K562 (cell line): Measurements from ENCODE around the gene OTOG. TPM values are rescaled to one million over a fixed set of nuclear protein-coding genes. Genes with fewer than 3 reads are reported as not detected.
A peak's percentile ranks its signal among the peaks of the same experiment; 100 is the strongest.

Source experiments
- ATAC-seq: fragments of 200-7000 bp; cut with Tn5 transposase; 3 replicates; pipeline ENCODE4 v1.9.1; 2020; ENCODE audit warnings: moderate library complexity
- BruUV-seq: library from RNA; stranded (reverse); fragments of 400-500 nt; replicated peaks from 2 replicates; lab custom pipeline; 2021; lab: Mats Ljungman, UMichigan
- CTCF ChIA-PET: fragments of 300-600 bp; formaldehyde crosslinking; extraction: SDS; loops from one replicate; lab custom pipeline; 2021; ENCODE audit warnings: low intra/inter-chr PET ratio; lab: Yijun Ruan, JAX
- POLR2A ChIA-PET: fragments of 300-600, 350-650 bp; sonication (Branson Sonifier 250); formaldehyde crosslinking; extraction: SDS; loops from one replicate; lab custom pipeline; 2021; ENCODE audit warnings: antibody characterized with exemption, inconsistent platforms; lab: Yijun Ruan, JAX
- DNase-seq, 4 experiments: peaks; one replicate each; pipeline versions ENCODE4 v3.0.0 to v3.0.0-alpha.2; 2011 to 2018; ENCODE audit warnings: low spot score in 3 of 4, mixed read lengths in 3 of 4; ENCODE audit errors: extremely low read depth in 1 of 4
- FAIRE-seq: peaks from 2 replicates; lab custom pipeline; 2011; peaks lifted over from hg19 to GRCh38; lab: Jason Lieb, UNC
- H2AFZ ChIP-seq: 2 replicates; pipeline ENCODE4 v1.6.0; 2011; ENCODE audit warnings: low read depth, low read length, control low read depth, inconsistent platforms
- H3K27ac ChIP-seq: fragments of 200-600 bp; 3 replicates; pipeline ENCODE4 v1.8.0; 2011; ENCODE audit warnings: low read depth, mild to moderate bottlenecking, control low read depth, inconsistent platforms, low read length, moderate library complexity, mixed read lengths; ENCODE audit errors: extremely low read depth
- H3K27me3 ChIP-seq, 2 experiments: fragments of 300-600 bp in 1 of 2; 2 replicates in 1 of 2; 3 replicates in 1 of 2; pipeline versions ENCODE4 v1.6.0 to v1.8.0; 2011; ENCODE audit warnings: inconsistent platforms in 2 of 2, low read length in 2 of 2, mild to moderate bottlenecking in 1 of 2, mixed read lengths in 1 of 2, moderate library complexity in 1 of 2; ENCODE audit not compliant: control insufficient read depth in 2 of 2, insufficient read depth in 2 of 2
- H3K36me3 ChIP-seq: fragments of 300-600 bp; 3 replicates; pipeline ENCODE4 v1.8.0; 2011; ENCODE audit warnings: mild to moderate bottlenecking, low read length, inconsistent platforms; ENCODE audit not compliant: control insufficient read depth, insufficient read depth
- H3K4me1 ChIP-seq, 2 experiments: fragments of 200-600 bp in 1 of 2; replicated peaks in 1 of 2; 2 replicates in 1 of 2; 3 replicates in 1 of 2; pipeline versions ENCODE4 v1.5.1 to v1.8.0; 2011; ENCODE audit warnings: inconsistent platforms in 2 of 2, low read length in 2 of 2, mild to moderate bottlenecking in 1 of 2, mixed read lengths in 1 of 2, moderate library complexity in 1 of 2; ENCODE audit not compliant: control insufficient read depth in 2 of 2, insufficient read depth in 2 of 2
- H3K4me2 ChIP-seq: 2 replicates; pipeline ENCODE4 v1.6.1; 2011; ENCODE audit warnings: low read length, control low read depth, inconsistent platforms, mixed read lengths; ENCODE audit not compliant: insufficient read depth
- H3K4me3 ChIP-seq: fragments of 200-600 bp; sonication (generic), shearing (Covaris generic); 2 replicates; pipeline ENCODE4 v1.5.1; 2016; ENCODE audit warnings: control low read depth, inconsistent platforms
- H3K79me2 ChIP-seq: fragments of 200-600 bp; 3 replicates; pipeline ENCODE4 v1.8.0; 2011; ENCODE audit warnings: low read length, inconsistent platforms; ENCODE audit not compliant: control insufficient read depth, insufficient read depth
- H3K9ac ChIP-seq, 2 experiments: 2 replicates each; pipeline versions ENCODE4 v1.6.0 to v1.6.1; 2011; ENCODE audit warnings: low read depth in 2 of 2, low read length in 2 of 2, control low read depth in 1 of 2, inconsistent platforms in 1 of 2, mild to moderate bottlenecking in 1 of 2, mixed read lengths in 1 of 2; ENCODE audit not compliant: insufficient read depth in 1 of 2
- H3K9me1 ChIP-seq: one replicate; pipeline ENCODE4 v1.6.0; 2011; ENCODE audit warnings: inconsistent platforms, mild to moderate bottlenecking, low read length, moderate library complexity; ENCODE audit not compliant: control insufficient read depth, insufficient read depth
- H3K9me3 ChIP-seq: replicated peaks from 2 replicates; pipeline ENCODE4 v1.5.1; 2011; ENCODE audit warnings: low read depth, low read length, inconsistent platforms; ENCODE audit not compliant: control insufficient read depth, insufficient read depth
- H4K20me1 ChIP-seq: replicated peaks from 2 replicates; pipeline ENCODE4 v1.6.1; 2011; ENCODE audit warnings: low read length, inconsistent platforms, mixed read lengths; ENCODE audit not compliant: control insufficient read depth, insufficient read depth
- ARID2 ChIP-seq: fragments of 450-650 bp; IDR thresholded peaks from 2 replicates; pipeline ENCODE4 v1.6.1; 2017; ENCODE audit warnings: antibody characterized with exemption, mild to moderate bottlenecking
- KDM4B ChIP-seq, 2 experiments: fragments of 450-650 bp in 1 of 2; sonication (generic) in 1 of 2; IDR thresholded peaks; 2 replicates each; pipeline ENCODE4 v1.6.1; 2016 to 2017; ENCODE audit warnings: borderline replicate concordance in 2 of 2, antibody characterized with exemption in 1 of 2, low read depth in 1 of 2, mild to moderate bottlenecking in 1 of 2
- MAZ ChIP-seq, 2 experiments: fragments of 450-650 bp in 1 of 2; sonication (generic) in 1 of 2; formaldehyde crosslinking; IDR thresholded peaks in 1 of 2; conservative IDR thresholded peaks in 1 of 2; 2 replicates each; pipeline versions ENCODE4 v1.4.0 to v1.5.0; 2020; ENCODE audit warnings: mild to moderate bottlenecking in 1 of 2, missing genetic modification reagents in 1 of 2
- PTTG1 ChIP-seq: fragments of 450-650 bp; IDR thresholded peaks from 2 replicates; pipeline ENCODE4 v1.6.1; 2016; ENCODE audit warnings: low read depth, mild to moderate bottlenecking, missing genetic modification characterization, missing compliant biosample characterization
- RAD21 ChIP-seq, 2 experiments: fragments of 250-450 bp in 1 of 2; fragments of 450-650 bp in 1 of 2; sonication (Bioruptor Pico) in 1 of 2; formaldehyde crosslinking in 1 of 2; IDR thresholded peaks in 1 of 2; conservative IDR thresholded peaks in 1 of 2; 2 replicates each; pipeline versions ENCODE4 v1.4.0 to v1.8.0; 2020 to 2022; ENCODE audit warnings: mild to moderate bottlenecking in 2 of 2, moderate library complexity in 1 of 2
- SMC3 ChIP-seq: conservative IDR thresholded peaks from 2 replicates; pipeline ENCODE4 v1.6.1; 2011; ENCODE audit warnings: low read depth, low read length, improper control_type of control experiment; ENCODE audit not compliant: insufficient read depth
- ZNF384 ChIP-seq: IDR thresholded peaks from 2 replicates; pipeline ENCODE4 v1.6.1; 2012; ENCODE audit warnings: low read depth, low read length, improper control_type of control experiment
- WGBS: fragments of 100-300 bp; shearing (Covaris generic); methylation state at CpG from one replicate; pipeline ENCODE4 v1.1.6; 2016; ENCODE audit warnings: low coverage, mixed read lengths; ENCODE audit not compliant: insufficient coverage; ENCODE audit errors: missing lambda C conversion rate; 5-methylcytosine and 5-hydroxymethylcytosine counted together
- in situ Hi-C: fragments of 300-500 bp; cut with MboI; formaldehyde crosslinking; loops from 4 replicates; pipeline ENCODE4 v1.15.0; 2018; ENCODE audit warnings: inconsistent platforms, mixed read lengths
- intact Hi-C: fragments of 100-400 bp; cut with micrococcal nuclease; formaldehyde crosslinking; loops from 2 replicates; pipeline ENCODE4 v1.14.2; 2022
- polyA plus RNA-seq, 8 experiments: library from polyadenylated mRNA; depleted of rRNA in 4 of 8; stranded (reverse) in 5 of 8; unstranded in 3 of 8; fragments of >200 nt; fragmentation: Nextera tagmentation in 2 of 8; fragmentation: Illumina TruSeq in 1 of 8; extraction: Ambion mirVana in 2 of 8; extraction: Trizol in 1 of 8; gene quantifications; 2 replicates each; pipeline versions ENCODE4 v1.2.1 to v1.2.3, GENCODE V29; 2011 to 2014; ENCODE audit warnings: inconsistent platforms in 1 of 8, missing spikeins in 1 of 8
- total RNA-seq, 7 experiments: library from RNA; depleted of rRNA in 6 of 7; stranded (reverse); fragments of >200 nt in 6 of 7; fragmentation: Illumina TruSeq in 2 of 7; extraction: Trizol in 2 of 7; gene quantifications; 2 replicates each; pipeline versions ENCODE4 v1.2.1 to v1.2.3, GENCODE V29; 2011 to 2021; ENCODE audit warnings: low replicate concordance in 1 of 7
- TF ChIP-seq, protein P1 (sequence below), 2 experiments: fragments of 450-650 bp; formaldehyde crosslinking in 1 of 2; IDR thresholded peaks; 2 replicates each; pipeline versions ENCODE4 v1.4.0 to v1.6.1; 2014 to 2020; ENCODE audit warnings: mild to moderate bottlenecking in 2 of 2, borderline replicate concordance in 1 of 2, low read depth in 1 of 2
- TF ChIP-seq, protein P2 (sequence below): fragments of 450-650 bp; formaldehyde crosslinking; IDR thresholded peaks from 2 replicates; pipeline ENCODE4 v1.4.0; 2020; ENCODE audit warnings: mild to moderate bottlenecking, moderate library complexity

The OTOG gene
- total and polyA plus RNA-seq, 9 of the 15 experiments (the other 6 are each of a cell fraction or from before 2014, with no cell fraction given) = not detected

DNA sequence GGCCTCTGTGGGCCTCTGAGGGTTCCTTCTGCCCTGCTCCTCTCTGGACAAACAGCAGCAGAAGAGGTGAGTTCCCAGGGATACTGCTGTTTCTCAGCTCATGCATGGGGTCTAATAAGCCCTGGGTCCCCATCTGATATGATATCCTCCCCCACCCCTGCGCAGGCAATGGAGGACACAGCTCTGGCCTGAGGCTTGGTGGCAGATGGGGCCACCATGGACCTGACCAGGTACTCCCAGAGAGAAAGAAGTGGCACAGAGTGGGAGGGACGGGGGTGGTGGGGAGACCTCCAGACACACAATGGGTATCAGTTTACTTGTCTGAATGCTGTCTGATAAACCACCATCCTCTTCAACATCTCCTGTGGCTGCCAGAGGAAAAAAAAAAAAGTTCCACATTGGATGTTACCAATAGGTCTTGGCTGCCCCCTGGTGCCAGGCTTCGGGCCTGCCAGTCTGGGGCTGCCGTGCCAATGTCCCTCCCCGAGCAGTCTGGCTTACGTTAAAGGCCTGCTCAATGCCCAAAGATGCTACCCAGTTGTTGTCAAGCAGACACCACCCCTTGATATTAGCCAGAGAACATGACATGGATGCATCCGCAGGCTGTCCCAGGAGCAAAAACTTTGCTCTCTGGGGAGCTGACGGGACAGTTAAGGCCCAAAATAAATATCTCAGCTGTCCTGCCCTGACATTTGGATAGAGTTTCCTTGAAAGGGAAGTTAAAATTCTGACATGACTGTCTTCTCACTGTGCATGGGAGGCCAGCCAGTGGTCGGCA is 42.5 kb upstream of the OTOG start:
- no peaks in the 10 kb centered on the region for H3K9me3 ChIP-seq
- H3K4me3 ChIP-seq = no peak overlapping the region
- POLR2A ChIA-PET = no interaction called here
- no peak overlapping the region for H3K9ac ChIP-seq
- CTCF ChIA-PET = interaction anchor here (0.6 to 2.6 kb wide), 9 partner anchors 111 to 684 kb away, joined by 3 to 31 read pairs (median 5); partner anchors contain the start of gene KCNJ11
- ATAC-seq (peak; percentile 80), FAIRE-seq (peak; percentile 56), DNase-seq (peak; percentile 53 to 66 (median 63))
- H3K4me2 ChIP-seq = no peak overlapping the region
- H3K36me3 ChIP-seq = no peaks in the 10 kb centered on the region
- no peaks in the 10 kb centered on the region; the same call in 1 of the 2 replicates for H4K20me1 ChIP-seq
- no peak overlapping the region for H2AFZ ChIP-seq
- peaks cover 3 to 65% of the 10 kb centered on the region in 2 experiments; a peak in 3 of 5 replicates for H3K27me3 ChIP-seq
- H3K4me1 ChIP-seq = no peaks in the 10 kb centered on the region
- in situ Hi-C loops = no loop called here
- H3K27ac ChIP-seq = no peak overlapping the region
- H3K79me2 ChIP-seq = no peaks in the 10 kb centered on the region
- H3K9me1 ChIP-seq = no peaks in the 10 kb centered on the region
- WGBS = 3% methylated on average over 9 of the region's 9 CpGs
- intact Hi-C loops = loop anchor here (1.0 to 2.0 kb wide), 2 partner anchors 118 to 274 kb away; no protein-coding TSS in a partner anchor
- BruUV-seq = no TSS peak
- TF ChIP-seq KDM4B (IDR thresholded peaks at IDR 0.05; ENCODE audit: borderline replicate concordance in 2 of 2, low read depth in 1 of 2) (no peak), ZNF384 (peak; percentile 98), SMC3 (peak; percentile 77), RAD21 (CRISPR knock-in tag; conservative IDR thresholded peaks at IDR 0.05 in 1 of 2, IDR thresholded peaks at IDR 0.05 in 1 of 2) (peak; percentile 76 to 78), PTTG1 (tag) (no peak), MAZ (CRISPR knock-in tag; conservative IDR thresholded peaks at IDR 0.05 in 1 of 2, IDR thresholded peaks at IDR 0.05 in 1 of 2) (peak in 1 of 2 experiments; percentile 28; a peak in 1 of 4 replicates), ARID2 (peak; percentile 37; the same call in 1 of the 2 replicates)
- TF ChIP-seq, protein P1, sequence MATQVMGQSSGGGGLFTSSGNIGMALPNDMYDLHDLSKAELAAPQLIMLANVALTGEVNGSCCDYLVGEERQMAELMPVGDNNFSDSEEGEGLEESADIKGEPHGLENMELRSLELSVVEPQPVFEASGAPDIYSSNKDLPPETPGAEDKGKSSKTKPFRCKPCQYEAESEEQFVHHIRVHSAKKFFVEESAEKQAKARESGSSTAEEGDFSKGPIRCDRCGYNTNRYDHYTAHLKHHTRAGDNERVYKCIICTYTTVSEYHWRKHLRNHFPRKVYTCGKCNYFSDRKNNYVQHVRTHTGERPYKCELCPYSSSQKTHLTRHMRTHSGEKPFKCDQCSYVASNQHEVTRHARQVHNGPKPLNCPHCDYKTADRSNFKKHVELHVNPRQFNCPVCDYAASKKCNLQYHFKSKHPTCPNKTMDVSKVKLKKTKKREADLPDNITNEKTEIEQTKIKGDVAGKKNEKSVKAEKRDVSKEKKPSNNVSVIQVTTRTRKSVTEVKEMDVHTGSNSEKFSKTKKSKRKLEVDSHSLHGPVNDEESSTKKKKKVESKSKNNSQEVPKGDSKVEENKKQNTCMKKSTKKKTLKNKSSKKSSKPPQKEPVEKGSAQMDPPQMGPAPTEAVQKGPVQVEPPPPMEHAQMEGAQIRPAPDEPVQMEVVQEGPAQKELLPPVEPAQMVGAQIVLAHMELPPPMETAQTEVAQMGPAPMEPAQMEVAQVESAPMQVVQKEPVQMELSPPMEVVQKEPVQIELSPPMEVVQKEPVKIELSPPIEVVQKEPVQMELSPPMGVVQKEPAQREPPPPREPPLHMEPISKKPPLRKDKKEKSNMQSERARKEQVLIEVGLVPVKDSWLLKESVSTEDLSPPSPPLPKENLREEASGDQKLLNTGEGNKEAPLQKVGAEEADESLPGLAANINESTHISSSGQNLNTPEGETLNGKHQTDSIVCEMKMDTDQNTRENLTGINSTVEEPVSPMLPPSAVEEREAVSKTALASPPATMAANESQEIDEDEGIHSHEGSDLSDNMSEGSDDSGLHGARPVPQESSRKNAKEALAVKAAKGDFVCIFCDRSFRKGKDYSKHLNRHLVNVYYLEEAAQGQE (IDR thresholded peaks at IDR 0.05; ENCODE audit: borderline replicate concordance) = peak; percentile 80
- TF ChIP-seq, protein P1 (CRISPR knock-in tag; IDR thresholded peaks at IDR 0.05; ENCODE audit: low read depth) = no peak
- TF ChIP-seq, protein P2, sequence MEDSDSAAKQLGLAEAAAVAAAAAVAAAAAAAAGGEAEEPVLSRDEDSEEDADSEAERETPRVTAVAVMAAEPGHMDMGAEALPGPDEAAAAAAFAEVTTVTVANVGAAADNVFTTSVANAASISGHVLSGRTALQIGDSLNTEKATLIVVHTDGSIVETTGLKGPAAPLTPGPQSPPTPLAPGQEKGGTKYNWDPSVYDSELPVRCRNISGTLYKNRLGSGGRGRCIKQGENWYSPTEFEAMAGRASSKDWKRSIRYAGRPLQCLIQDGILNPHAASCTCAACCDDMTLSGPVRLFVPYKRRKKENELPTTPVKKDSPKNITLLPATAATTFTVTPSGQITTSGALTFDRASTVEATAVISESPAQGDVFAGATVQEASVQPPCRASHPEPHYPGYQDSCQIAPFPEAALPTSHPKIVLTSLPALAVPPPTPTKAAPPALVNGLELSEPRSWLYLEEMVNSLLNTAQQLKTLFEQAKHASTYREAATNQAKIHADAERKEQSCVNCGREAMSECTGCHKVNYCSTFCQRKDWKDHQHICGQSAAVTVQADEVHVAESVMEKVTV (CRISPR knock-in tag) = peak; percentile 58
